Measurements from ENCODE around the gene SETBP1. TPM values are rescaled to one million over a fixed set of nuclear protein-coding genes. Genes with fewer than 3 reads are reported as not detected.
"Not testable (repeated sequence)": the region's sequence is repeated elsewhere in the genome, so short reads cannot be mapped to it uniquely, and the experiment has no call there.

Gene SETBP1
- total RNA-seq, 1 donor from 2014 or later: 7.1 TPM

- ATAC-seq; intact Hi-C loops (cut with DNase I); DNase-seq (ENCODE audit: missing footprints): not testable (repeated sequence)
Measured at GRCh38 chr18:44721748-44722147, 41.1 kb downstream of the SETBP1 start.

DNA sequence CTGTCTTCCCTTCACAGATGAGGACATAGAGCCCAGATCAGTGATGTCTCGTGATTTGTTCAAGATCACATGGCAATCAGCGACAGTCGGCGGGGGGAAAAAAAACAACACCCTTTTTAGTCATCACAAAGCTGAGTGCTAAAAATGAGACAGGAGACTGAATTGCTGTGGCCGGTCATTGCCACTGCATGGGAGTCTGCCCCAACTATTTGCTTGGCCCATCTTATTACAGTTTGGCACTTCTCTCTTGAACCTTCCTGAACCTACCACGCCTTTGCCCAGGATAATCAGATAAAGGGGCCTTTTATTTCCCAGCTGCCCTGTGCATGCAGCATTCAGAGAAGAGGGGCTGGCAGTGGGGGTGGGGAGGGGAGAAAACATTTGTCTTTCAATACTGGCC is 42.7 kb downstream of the SETBP1 start:
- intact Hi-C loops (cut with DNase I): no loop called here
- DNase-seq (ENCODE audit: missing footprints): no peak
- no peak for ATAC-seq

DNA sequence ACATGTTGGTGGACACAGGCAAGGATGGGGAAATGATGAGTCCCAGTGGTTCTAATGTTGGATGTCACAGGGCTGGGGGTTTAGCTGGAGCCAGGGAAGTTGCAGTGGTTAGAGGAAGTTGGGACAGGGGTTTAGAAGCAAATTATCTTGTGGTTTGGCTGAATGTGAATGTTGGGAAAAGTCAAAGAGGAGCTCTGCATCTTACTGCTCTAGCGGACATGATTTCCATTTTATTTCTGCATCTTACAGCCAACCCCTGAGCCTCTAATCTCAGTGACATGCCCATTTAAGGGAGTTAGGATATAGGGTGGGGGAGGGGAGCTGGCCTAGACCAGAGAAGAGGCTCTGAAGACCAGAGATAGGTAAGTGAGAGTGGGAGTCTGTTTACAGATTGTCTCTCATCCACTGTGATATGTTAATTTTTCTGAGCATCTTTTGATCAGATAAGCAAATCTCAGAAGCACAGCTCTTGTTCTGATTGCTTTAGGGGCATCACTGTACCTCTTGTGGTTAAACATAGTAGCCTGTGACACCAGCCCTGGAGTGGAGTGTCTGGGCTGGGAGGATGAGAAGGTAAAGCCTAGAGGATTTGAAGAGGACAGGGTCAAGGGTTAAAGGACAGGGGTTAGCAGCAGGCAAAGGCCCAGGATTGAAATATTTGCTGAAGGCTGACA is 43.6 kb downstream of the SETBP1 start:
- DNase-seq (ENCODE audit: missing footprints): no peak
- ATAC-seq: no peak
- intact Hi-C loops (cut with DNase I): loop anchor here (2.0 kb wide), 1 partner anchor 43 kb away; the partner anchor contains the start of gene SETBP1

DNA sequence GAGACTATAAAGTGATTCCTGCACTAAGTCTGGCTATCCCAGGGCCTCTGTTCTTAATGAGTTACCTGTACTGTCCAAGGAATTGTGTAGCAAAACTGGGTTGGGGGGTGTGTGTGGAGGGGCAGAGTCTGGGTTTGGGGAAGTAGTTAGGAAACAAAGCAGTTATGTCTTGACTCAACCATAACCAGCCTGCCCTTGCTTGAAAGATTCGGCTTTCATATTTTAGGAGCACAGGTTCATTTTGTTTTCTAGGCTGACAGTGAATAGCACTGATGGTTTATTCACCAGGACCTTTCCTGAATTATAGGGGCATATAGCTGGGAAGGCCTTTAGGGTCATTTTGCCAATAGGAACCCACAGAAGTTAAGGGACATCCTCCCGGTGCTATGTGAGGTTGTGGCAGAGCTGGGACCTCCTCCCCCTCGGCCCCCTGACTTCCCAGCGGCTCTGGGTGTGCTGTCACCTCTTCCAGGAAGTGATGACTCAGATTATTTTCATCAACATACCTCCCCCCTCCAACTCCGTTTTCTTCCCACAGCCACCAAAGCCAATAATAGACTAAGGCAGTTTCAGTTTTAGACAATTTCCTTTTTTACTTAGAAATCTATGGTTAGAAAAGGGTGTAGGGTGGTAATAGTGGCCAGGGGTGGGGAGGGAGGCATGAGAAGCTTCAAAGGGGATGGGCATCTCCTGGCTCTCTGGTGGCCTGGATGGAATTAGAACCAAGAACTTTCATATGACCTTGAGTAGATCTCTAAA is 44.8 kb downstream of the SETBP1 start:
- intact Hi-C loops (cut with DNase I): loop anchor here (2.0 kb wide), 1 partner anchor 45 kb away; the partner anchor contains the start of gene SETBP1

DNA sequence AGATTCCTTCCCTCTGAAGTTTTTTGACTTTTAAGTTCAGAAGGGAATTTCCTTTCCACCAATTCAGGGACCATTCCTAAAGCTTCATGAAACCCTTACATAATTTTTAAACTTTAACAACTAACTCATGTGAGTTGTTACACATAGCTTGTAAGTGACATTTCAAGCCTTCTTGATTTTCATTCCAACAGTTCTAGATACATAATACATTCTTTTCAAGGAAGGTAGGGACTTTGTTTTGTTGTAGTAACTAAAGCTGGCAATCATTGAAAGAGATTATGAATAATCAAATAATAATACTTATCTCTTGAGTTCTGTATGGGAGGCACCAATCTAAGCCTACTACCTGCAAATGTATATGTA is 45.4 kb downstream of the SETBP1 start:
- no peak for DNase-seq (ENCODE audit: missing footprints)
- intact Hi-C loops (cut with DNase I): no loop called here
- no peak for ATAC-seq

More for the DNA sequence above, 44.8 kb downstream of the SETBP1 start:
- ATAC-seq (peak; percentile 74), DNase-seq (ENCODE audit: missing footprints) (no peak)

GRCh38 chr18:44727291-44727690 is 46.6 kb downstream of the SETBP1 start:
- ATAC-seq (no peak), DNase-seq (ENCODE audit: missing footprints) (no peak)
- intact Hi-C loops (cut with DNase I): no loop called here

- intact Hi-C loops (cut with DNase I): no loop called here
- DNase-seq (ENCODE audit: missing footprints): no peak
- ATAC-seq: no peak
Measured at GRCh38 chr18:44729631-44730101, 49.0 kb downstream of the SETBP1 start.

DNA sequence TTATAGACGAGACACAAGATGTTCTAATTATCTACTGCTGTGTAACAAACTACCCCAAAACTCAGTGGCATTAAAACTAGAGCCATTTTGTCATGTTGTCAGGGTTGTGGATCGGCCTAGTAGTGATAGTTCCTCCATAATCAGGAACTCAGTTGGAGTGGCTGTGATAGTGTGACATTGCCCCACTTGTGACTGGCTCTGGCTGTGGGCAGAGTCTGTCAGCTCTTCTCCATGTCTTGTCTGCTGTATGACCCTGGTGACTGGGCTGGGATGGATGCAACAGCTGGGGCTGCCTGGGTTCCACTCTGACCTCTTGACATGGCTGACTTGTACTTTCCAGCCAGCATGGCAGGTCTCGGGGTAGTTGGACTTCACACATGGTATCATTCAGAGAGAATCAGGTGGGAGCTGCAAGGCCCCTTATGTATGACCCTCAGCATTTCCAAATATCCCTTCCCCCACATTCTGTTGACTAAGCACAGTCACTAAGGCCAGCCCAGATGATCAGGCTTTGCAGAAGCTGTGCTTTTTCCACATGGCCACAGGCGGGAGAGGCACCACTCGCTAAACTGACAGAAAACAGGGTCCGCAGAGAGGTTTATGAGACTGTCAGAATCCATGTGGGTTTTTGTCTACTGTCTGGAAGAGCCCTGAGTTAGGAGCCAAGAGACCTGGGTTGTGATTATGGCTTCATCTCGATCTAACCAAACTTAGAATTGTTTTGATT is 50.3 kb downstream of the SETBP1 start:
- DNase-seq (ENCODE audit: missing footprints) (no peak), ATAC-seq (no peak)
- intact Hi-C loops (cut with DNase I): no loop called here

- intact Hi-C loops (cut with DNase I): no loop called here
- ATAC-seq (no peak), DNase-seq (ENCODE audit: missing footprints) (no peak)
Measured at GRCh38 chr18:44731530-44732237, 51.0 kb downstream of the SETBP1 start.

DNA sequence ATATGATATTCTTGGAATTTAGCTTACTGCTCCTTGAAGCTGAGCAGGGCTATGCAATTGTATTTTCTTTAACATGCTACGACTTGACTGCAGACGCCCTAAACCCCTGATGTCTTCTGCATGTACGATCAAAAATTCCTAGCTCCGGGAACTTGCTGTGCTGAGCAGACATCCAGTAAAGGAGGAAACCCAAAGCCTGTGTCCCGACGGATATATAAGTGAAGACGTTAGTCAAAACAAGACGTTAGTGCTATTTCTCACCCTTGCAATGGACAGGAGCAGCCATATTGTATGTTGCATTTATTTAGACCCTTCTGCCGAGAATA is 51.5 kb downstream of the SETBP1 start:
- ATAC-seq: no peak
- DNase-seq (ENCODE audit: missing footprints): no peak
- intact Hi-C loops (cut with DNase I): no loop called here

- intact Hi-C loops (cut with DNase I): no loop called here
- DNase-seq (ENCODE audit: missing footprints) (no peak), ATAC-seq (no peak)
Measured at GRCh38 chr18:44732599-44732998, 51.9 kb downstream of the SETBP1 start.

DNA sequence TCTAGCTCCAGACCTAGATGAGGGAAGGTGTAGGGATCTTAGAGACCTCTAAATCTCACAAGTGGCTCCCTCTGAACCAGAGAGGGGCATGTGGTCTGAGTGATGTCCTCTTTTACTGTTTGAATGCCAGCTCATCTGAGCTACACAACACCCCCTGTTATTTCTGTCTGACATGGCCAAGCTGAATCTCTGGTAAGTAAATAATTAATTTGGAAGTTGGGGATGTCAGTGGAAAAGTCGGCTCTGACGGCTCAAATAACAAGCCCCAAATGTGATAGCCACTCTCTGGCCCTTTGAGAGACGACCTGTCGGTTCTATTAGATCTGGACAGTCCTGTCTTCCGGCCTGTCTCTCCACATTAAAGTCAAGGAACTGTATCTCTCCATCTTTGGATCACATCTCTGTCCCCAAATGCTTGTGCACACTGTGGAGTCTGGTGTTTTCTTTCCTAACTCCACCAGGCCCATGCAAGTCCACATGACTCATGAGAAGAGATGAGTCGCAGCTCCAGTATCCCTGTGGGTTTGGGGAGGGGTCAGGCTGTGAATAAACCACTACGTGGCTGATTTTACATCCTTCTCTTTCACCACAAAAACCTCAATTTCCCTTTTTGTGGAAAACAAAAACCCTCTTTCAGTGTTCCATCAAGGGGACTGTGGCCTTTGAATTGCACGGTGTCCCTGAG is 52.5 kb downstream of the SETBP1 start:
- DNase-seq (ENCODE audit: missing footprints) (no peak), ATAC-seq (no peak)
- intact Hi-C loops (cut with DNase I): no loop called here

GRCh38 chr18:44733754-44734465 is 53.2 kb downstream of the SETBP1 start:
- intact Hi-C loops (cut with DNase I): no loop called here

DNA sequence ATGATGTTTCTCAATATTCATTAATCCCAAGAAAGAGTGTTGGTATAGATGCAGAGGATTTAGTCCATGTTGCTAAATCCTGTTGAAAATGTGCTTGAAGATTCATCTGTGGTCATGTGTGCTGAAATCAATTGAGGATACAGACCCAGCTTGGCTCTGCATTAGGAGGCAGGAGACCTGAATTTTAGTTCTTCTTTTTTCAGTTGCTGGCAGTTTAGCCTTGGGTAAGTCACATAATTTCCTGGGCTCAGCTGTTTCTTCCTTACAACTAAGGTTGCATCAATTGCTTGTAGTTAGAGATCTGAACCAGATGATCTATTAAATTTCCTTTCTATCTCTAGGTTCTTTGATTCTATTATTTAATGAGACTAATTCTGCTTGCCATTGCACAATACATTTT is 54.4 kb downstream of the SETBP1 start:
- DNase-seq (ENCODE audit: missing footprints) (no peak), ATAC-seq (no peak)
- intact Hi-C loops (cut with DNase I): no loop called here

More at GRCh38 chr18:44733754-44734465, 53.2 kb downstream of the SETBP1 start:
- DNase-seq (ENCODE audit: missing footprints) (no peak), ATAC-seq (no peak)

DNA sequence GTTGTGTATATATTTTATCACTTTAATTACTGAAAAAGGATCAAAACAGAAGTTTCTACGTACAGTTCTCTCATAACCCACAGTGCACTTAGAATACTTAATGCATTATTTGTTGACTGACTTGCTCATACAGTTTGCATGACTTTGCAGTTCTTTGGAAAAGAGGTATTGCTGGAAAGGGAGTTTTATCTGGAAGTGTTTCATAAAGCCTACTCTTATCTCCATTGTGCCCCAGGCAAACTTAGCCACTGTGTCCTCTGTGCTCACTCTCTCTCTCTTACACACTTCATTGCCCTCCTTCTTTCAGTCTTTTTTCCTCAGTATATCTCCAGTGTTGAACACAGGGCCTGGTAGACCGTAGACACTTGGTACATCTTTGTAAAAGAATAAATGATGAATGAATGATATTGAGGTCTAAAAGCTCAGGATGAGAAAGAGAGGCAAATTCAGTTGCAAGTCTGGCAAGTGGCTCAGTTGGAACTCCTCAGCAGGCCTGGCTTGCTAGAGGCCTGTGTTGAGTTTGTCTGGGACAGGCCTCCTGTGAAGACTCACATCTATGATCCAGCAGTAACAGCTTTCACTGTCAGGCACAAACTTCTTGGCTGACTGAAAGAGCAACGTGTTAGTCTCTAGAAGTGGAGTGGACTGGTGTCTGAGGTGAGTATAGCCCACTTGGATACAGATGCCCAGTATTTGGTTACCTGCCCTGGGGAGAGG is 56.1 kb downstream of the SETBP1 start:
- DNase-seq (ENCODE audit: missing footprints): no peak
- ATAC-seq: peak; percentile 14
- intact Hi-C loops (cut with DNase I): loop anchor here (1.0 kb wide), 1 partner anchor 33 kb away; no protein-coding TSS in a partner anchor

DNA sequence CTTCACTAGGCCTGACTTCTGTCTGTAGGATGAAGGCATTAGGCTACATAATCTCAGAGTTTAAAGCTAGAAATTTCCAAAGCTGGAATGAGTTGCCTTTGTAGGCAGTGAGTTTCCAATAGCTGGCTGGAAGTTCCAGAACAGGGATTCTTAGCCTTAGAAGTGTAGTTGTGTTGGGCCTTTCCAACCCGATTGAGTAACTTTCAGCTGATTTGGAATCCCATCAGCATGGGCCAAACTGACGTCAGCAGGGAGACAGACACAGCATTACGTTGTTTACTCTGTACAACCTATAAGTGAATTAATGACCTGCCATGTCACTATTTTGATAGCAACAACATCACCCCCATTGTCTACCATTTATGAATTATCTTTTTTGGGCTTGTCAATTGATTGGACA is 56.9 kb downstream of the SETBP1 start:
- intact Hi-C loops (cut with DNase I): loop anchor here (1.0 kb wide), 1 partner anchor 33 kb away; no protein-coding TSS in a partner anchor
- DNase-seq (ENCODE audit: missing footprints) (no peak), ATAC-seq (peak; percentile 63)

GRCh38 chr18:44740000-44740399 is 59.3 kb downstream of the SETBP1 start:
- ATAC-seq (no peak), DNase-seq (ENCODE audit: missing footprints) (no peak)
- intact Hi-C loops (cut with DNase I): no loop called here

All from Right ventricle myocardium inferior (tissue), 1 donor.